Urothelium cell line (cell line): Measurements from ENCODE around the gene LCN10.

Experiments
- DNase-seq: peaks from one replicate; pipeline ENCODE4 v3.0.0; 2011; ENCODE audit warnings: low spot score, mixed read lengths
- FAIRE-seq: peaks from 2 replicates; lab custom pipeline; 2011; peaks lifted over from hg19 to GRCh38; lab: Jason Lieb, UNC

Gene LCN10

DNA sequence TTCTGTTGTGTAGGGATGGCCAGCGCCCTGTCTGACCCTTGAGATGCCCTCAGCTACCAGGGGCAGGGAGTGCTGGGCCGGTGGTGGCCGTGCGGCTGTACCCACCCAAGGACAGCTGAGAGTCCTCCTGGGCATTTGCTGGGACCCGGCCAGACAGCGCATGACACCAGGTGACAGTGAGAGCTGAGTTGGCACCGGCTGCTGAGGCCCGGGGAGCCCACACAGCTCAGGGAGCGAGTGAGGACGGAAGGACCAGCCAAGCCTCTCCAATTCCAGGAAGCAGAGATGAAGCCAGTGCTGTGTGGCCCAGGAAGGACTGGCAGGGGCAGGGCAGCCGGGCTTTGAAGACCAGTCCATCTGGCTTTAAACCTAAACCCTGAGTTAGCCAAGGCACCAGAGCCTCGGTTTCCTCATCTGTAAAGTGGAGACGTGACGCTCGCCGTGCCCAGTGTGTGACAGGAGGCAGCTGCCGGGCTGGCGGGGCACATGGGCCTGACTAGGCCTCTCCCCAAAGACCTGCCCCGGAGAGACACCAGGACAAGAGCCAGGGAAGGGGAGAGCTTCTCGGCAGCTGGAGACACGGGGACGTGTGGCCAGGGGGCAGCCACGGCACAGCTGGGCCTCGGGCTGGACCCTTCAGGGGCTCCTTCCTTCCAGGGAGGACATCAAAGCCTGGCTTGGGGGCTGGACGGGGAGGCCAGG is 52.5 kb downstream of the LCN10 start:
- no peak for DNase-seq
- no peak for FAIRE-seq

- DNase-seq (no peak), FAIRE-seq (no peak)
Observed at GRCh38 chr9:136689108-136689460, 53.7 kb downstream of the LCN10 start.

GRCh38 chr9:136688274-136689107 is 54.2 kb downstream of the LCN10 start:
- FAIRE-seq (no peak), DNase-seq (no peak)
